Left ventricle myocardium inferior (tissue), 1 donor: Measurements from ENCODE around the gene PTPN21. TPM values are rescaled to one million over a fixed set of nuclear protein-coding genes. Genes with fewer than 3 reads are reported as not detected.

ENCODE experiments used
- DNase-seq: peaks from one replicate; pipeline ENCODE4 v3.0.0-alpha.2; 2020
- H3K27ac ChIP-seq: fragments of 200-600 bp; replicated peaks from 2 replicates; pipeline ENCODE4 v1.8.0; 2021
- H3K27me3 ChIP-seq: fragments of 200-600 bp; 2 replicates; pipeline ENCODE4 v1.8.0; 2021; ENCODE audit warnings: low read depth
- H3K36me3 ChIP-seq: fragments of 200-600 bp; 2 replicates; pipeline ENCODE4 v1.8.0; 2021
- H3K4me1 ChIP-seq: fragments of 200-600 bp; 2 replicates; pipeline ENCODE4 v1.8.0; 2021
- H3K4me3 ChIP-seq: fragments of 200-600 bp; 2 replicates; pipeline ENCODE4 v1.8.0; 2021; ENCODE audit warnings: mild to moderate bottlenecking, moderate library complexity
- H3K9me3 ChIP-seq: fragments of 200-600 bp; replicated peaks from 2 replicates; pipeline ENCODE4 v1.8.0; 2021
- CTCF ChIP-seq: fragments of 200-600 bp; IDR thresholded peaks from 2 replicates; pipeline ENCODE4 v1.8.0; 2021; ENCODE audit warnings: antibody characterized with exemption, mild to moderate bottlenecking, borderline replicate concordance
- intact Hi-C: fragments of 100-400 bp; cut with micrococcal nuclease; formaldehyde crosslinking; loops from one replicate; pipeline ENCODE4 v1.11.0; 2022
- total RNA-seq: library from RNA; stranded (reverse); fragmentation: NEBNext Ultra II Directional; extraction: Animal tissue kit (Norgen Biotek cat#: 25700); gene quantifications from one replicate; pipeline ENCODE4 v1.2.1, GENCODE V29; 2021
- donor health status: DM: no; HTN: yes; CAD: no; lungs with severe emphysema.

PTPN21 gene
- total RNA-seq, 1 donor from 2014 or later = 42.3 TPM

GRCh38 chr14:88477513-88478250 lies 77.1 kb downstream of the PTPN21 start:
- no peak for TF ChIP-seq CTCF
- H3K27me3 ChIP-seq = no peaks in the 10 kb centered on the region
- no peaks in the 10 kb centered on the region for H3K9me3 ChIP-seq
- peak overlapping the region; percentile 58 for H3K27ac ChIP-seq
- H3K36me3 ChIP-seq = peaks cover 71% of the 10 kb centered on the region
- H3K4me3 ChIP-seq = no peak overlapping the region
- DNase-seq = no peak
- intact Hi-C loops = no loop called here
- H3K4me1 ChIP-seq = peaks cover 53% of the 10 kb centered on the region

- H3K36me3 ChIP-seq = peaks cover 75% of the 10 kb centered on the region
- intact Hi-C loops = no loop called here
- H3K27ac ChIP-seq = peak overlapping the region; percentile 58
These were observed 78.0 kb downstream of the PTPN21 start for GRCh38 chr14:88476825-88477224.

GRCh38 chr14:88476214-88476774 lies 78.5 kb downstream of the PTPN21 start:
- H3K4me3 ChIP-seq = no peak overlapping the region

More at GRCh38 chr14:88476825-88477224, 78.0 kb downstream of the PTPN21 start:
- Histone ChIP-seq H3K9me3 (no peaks in the 10 kb centered on the region), H3K4me3 (no peak overlapping the region), H3K4me1 (peaks cover 44% of the 10 kb centered on the region), H3K27me3 (no peaks in the 10 kb centered on the region)
- DNase-seq = no peak
- TF ChIP-seq CTCF = no peak

GRCh38 chr14:88473791-88474190 lies 81.0 kb downstream of the PTPN21 start:
- DNase-seq = no peak
- H3K4me3 ChIP-seq = no peak overlapping the region
- no peaks in the 10 kb centered on the region for H3K9me3 ChIP-seq
- peaks cover 83% of the 10 kb centered on the region for H3K36me3 ChIP-seq
- H3K27me3 ChIP-seq = no peaks in the 10 kb centered on the region
- no peak for TF ChIP-seq CTCF
- intact Hi-C loops = no loop called here
- H3K27ac ChIP-seq = no peak overlapping the region
- H3K4me1 ChIP-seq = peaks cover 47% of the 10 kb centered on the region

More at GRCh38 chr14:88476214-88476774, 78.5 kb downstream of the PTPN21 start:
- intact Hi-C loops = no loop called here
- H3K36me3 ChIP-seq = peaks cover 79% of the 10 kb centered on the region
- peaks cover 40% of the 10 kb centered on the region for H3K4me1 ChIP-seq
- H3K27ac ChIP-seq = peak overlapping the region; percentile 58
- H3K27me3 ChIP-seq = no peaks in the 10 kb centered on the region
- TF ChIP-seq CTCF = no peak
- H3K9me3 ChIP-seq = no peaks in the 10 kb centered on the region
- no peak for DNase-seq

GRCh38 chr14:88470542-88471440 lies 84.0 kb downstream of the PTPN21 start:
- no peak overlapping the region for H3K27ac ChIP-seq
- H3K4me3 ChIP-seq = no peak overlapping the region
- TF ChIP-seq CTCF = no peak
- H3K36me3 ChIP-seq = peaks cover 88% of the 10 kb centered on the region
- H3K9me3 ChIP-seq = no peaks in the 10 kb centered on the region
- intact Hi-C loops = no loop called here
- peaks cover 22% of the 10 kb centered on the region for H3K4me1 ChIP-seq
- DNase-seq = no peak
- no peaks in the 10 kb centered on the region for H3K27me3 ChIP-seq
